GM12892 (cell line): ENCODE results near the gene SMYD4.

Experiments
- DNase-seq: peaks from one replicate; pipeline ENCODE4 v3.0.0; 2011; ENCODE audit not compliant: insufficient read length
- FAIRE-seq: peaks from 2 replicates; lab custom pipeline; 2011; peaks lifted over from hg19 to GRCh38; lab: Jason Lieb, UNC
- POLR2A ChIP-seq: IDR thresholded peaks from 2 replicates; pipeline ENCODE4 v1.6.1; 2011; ENCODE audit warnings: low read depth, low read length, control low read depth
- POLR2AphosphoS5 ChIP-seq: IDR thresholded peaks from 2 replicates; pipeline ENCODE4 v1.6.1; 2011; ENCODE audit warnings: low read depth, low read length, control low read depth
- TAF1 ChIP-seq: IDR thresholded peaks from 2 replicates; pipeline ENCODE4 v1.6.1; 2011; ENCODE audit warnings: low read depth, mild to moderate bottlenecking, control low read depth, low read length, borderline replicate concordance

Gene SMYD4

DNA sequence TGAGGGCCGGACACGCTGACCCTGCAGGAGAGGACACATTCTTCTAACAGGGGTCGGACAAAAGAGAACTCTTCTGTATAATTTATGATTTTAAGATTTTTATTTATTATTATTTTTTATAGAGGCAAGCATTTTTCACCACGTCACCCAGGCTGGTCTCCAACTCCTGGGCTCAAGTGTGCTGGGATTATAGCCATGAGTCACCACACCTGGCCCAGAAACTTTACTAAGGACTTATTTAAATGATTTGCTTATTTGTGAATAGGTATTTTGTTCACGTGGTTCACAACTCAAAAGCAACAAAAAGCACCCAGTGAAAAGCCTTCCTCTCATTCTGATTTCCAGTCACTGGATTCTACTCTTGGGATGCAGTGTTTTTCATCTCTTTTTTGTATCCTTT is 70.2 kb downstream of the SMYD4 start:
- no peak for DNase-seq
- TF ChIP-seq POLR2A: no peak
- TF ChIP-seq TAF1: no peak
- TF ChIP-seq POLR2AphosphoS5: no peak
- FAIRE-seq: no peak

DNA sequence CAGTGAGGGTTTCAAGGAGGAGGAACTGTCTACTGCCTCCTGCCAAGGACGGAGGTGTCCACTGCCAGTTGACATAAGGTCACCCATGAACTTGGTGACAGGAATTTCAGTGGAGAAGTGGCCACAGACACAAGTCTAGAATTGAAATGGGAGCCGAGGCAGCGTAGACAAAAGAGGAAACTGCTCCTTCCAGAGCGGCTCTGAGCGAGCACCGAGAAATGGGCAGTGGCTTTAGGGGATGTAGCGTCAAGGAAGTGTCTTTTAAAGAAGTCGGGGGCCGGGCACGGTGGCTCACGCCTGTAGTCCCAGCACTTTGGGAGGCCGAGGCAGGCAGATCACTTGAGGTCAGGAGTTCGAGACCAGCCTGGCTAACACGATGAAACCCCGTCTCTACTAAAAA is 70.9 kb downstream of the SMYD4 start:
- DNase-seq: no peak
- TF ChIP-seq TAF1 (no peak), POLR2AphosphoS5 (no peak), POLR2A (no peak)
- no peak for FAIRE-seq

DNA sequence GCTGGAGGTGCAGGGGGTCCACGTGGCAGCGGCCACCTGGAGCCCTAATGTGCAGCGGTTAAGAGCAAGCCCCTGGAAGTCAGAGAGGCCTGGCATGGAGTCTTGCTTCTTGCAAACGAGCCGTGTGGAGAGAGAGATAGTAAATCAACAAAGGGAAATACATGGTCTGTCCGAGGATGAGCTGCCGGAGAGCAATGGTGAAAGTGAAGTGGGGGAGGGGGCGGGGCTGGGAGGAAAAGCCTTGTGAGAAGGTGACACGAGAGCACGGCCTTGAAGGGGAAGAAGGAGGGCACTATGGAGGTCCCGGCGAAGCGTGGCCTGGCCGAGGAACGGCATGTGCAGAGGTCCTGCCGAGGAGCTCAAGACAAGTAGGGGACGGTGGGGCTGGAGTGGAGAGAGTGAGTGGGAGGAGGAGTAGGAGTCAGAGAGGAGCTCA is 73.9 kb downstream of the SMYD4 start:
- DNase-seq: no peak
- no peak for FAIRE-seq
- TF ChIP-seq POLR2A: no peak
- no peak for TF ChIP-seq POLR2AphosphoS5
- no peak for TF ChIP-seq TAF1

DNA sequence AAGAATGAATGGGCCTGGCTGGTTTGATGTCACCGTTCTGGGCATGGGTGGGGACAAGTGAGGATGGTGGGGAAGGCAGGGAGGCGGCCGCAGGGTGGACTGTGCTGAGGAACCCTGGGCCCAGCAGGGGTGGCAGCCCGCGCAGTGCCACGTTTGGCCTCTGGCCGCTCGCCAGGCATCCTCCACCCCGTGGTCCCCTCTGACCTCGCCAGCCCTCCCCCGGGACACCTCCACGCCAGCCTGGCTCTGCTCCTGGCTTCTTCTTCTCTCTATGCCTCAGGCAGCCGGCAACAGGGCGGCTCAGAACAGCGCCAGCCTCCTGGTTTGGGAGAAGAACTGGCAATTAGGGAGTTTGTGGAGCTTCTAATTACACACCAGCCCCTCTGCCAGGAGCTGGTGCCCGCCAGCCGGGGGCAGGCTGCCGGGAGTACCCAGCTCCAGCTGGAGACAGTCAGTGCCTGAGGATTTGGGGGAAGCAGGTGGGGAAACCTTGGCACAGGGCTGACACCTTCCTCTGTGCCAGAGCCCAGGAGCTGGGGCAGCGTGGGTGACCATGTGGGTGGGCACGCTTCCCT is 74.4 kb downstream of the SMYD4 start:
- DNase-seq (no peak), FAIRE-seq (no peak)
- TF ChIP-seq POLR2A (no peak), TAF1 (no peak), POLR2AphosphoS5 (no peak)

DNA sequence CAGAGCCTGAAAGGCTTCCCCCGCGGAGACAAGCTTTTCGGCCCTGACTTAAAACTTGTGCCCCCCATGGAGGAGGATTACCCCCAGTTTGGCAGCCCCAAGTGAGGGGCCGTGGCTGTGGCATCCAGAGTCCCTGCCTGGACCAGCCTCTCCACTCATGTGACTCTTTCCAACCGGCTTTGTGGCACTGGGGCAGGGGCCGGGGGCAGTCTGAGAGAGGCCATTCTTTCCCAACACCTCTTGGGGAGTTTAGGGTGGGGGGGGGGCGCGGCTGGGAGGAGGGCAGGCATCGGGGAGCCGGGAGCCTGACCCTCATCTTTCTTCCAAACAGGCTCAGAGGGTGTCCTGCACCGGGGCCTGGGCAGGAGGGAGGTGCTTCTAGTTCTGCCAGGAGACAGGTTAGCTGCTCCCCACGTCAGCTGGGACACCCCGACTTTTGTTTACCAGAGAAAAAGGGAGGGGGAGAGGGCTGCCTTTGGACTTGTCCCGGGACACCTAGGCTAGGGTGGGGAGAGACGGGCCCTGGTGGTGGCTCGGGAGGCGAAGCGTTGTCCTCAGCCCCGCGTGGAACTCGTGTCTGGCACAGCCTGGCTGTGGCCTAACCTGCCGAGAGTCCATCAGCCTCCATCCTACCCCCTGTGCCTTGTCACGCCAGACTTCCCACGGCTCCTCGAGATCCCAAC is 75.1 kb downstream of the SMYD4 start:
- DNase-seq (no peak), FAIRE-seq (no peak)
- TF ChIP-seq TAF1 (no peak), POLR2A (no peak), POLR2AphosphoS5 (no peak)

DNA sequence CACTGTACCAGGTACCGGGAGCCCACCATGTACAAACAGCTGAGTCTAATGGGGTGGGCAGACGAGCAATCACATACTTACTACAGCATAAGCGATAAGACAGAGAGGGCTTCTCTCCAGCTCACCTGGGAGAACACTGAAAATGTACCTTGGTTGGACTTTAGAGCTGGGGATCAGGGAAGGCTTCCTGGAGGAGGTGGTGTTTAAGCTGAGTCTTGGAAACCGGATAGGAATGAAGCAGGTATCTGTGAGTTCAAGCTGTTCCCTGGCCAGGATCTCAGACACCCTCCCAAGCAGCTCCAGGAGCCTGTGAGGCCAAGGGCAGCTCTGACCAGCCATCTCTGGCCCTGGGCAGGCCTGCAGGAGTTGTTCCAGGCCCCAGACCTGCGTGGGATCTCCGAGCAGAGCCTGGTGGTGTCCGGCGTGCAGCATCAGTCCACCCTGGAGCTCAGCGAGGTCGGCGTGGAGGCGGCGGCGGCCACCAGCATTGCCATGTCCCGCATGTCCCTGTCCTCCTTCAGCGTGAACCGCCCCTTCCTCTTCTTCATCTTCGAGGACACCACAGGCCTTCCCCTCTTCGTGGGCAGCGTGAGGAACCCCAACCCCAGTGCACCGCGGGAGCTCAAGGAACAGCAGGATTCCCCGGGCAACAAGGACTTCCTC is 75.8 kb downstream of the SMYD4 start:
- DNase-seq (no peak), FAIRE-seq (no peak)
- TF ChIP-seq POLR2A: no peak
- no peak for TF ChIP-seq POLR2AphosphoS5
- no peak for TF ChIP-seq TAF1

DNA sequence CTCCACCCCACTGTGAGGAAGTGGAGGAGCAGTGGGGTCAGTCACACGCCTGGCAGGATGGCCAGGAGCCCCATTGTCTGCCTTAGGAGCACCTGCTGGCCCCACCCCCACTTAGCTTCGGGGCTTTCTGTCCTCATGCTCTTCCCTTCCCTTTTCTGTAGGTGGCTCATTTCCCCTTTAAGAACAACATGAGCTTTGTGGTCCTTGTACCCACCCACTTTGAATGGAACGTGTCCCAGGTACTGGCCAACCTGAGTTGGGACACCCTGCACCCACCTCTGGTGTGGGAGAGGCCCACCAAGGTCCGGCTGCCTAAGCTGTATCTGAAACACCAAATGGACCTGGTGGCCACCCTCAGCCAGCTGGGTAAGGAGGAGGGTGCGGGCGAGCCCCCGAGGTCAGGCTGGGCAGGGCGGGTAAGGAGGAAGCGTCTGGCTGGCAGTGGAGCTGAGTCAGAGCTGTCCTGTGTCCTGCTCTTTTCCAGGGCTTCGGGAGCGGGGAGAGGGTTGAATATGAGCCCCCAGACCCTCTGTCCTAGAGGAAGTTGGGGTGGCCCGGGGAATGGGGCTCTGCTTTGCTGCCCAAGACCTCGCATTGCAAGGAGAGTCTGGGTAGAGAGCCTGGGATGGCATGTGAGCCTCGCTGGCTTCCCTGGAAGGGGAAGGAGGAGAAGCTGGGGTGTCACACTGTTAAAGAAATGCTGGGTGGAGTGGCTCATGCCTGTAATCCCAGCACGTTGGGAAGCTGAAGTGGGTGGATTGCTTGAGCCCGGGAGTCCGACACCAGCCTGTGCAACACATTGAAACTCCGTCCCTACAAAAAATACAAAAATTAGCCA is 77.1 kb downstream of the SMYD4 start:
- DNase-seq: no peak
- TF ChIP-seq POLR2AphosphoS5: no peak
- TF ChIP-seq POLR2A: no peak
- no peak for TF ChIP-seq TAF1

DNA sequence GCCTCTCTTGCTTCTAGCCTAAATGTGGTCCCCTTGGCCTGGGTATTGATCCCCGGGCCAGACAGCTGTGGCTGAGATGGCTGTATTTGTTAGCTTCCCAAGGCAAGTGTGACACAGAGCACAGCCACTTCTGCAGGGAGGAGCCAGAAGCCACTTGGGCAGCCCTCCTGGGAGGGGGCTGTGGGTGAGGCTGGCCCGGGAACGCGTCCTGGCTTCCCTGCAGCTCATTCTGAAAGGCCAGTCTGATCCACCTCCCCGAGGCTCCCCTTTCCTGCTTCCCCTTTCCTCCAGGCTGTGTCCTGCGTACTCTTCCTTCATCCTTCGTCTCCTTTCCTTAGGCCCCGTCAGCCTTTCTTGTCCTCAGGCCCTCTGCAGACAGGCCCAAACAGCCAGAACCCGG is 79.1 kb downstream of the SMYD4 start:
- TF ChIP-seq POLR2A (no peak), POLR2AphosphoS5 (no peak), TAF1 (no peak)
- DNase-seq (no peak), FAIRE-seq (no peak)

More for the DNA sequence above, 77.1 kb downstream of the SMYD4 start:
- no peak for FAIRE-seq

DNA sequence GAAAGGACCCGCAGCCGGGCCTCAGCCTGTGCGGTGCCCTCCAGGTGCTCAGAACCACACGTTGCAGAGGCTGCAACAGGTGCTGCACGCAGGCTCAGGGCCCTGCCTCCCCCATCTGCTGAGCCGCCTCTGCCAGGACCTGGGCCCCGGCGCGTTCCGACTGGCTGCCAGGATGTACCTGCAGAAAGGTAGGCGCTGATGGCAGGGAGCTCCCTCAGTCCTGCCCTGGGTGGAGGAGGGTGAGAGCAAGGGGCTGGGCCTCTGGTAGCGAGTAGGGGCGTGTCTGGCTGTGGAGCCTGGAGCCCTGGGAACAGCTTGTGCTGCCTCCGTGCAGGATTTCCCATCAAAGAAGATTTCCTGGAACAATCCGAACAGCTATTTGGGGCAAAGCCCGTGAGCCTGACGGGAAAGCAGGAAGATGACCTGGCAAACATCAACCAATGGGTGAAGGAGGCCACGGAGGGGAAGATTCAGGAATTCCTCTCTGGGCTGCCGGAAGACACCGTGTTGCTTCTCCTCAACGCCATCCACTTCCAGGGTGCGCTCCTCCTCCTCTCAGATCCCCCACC is 82.6 kb downstream of the SMYD4 start:
- TF ChIP-seq POLR2A (no peak), TAF1 (no peak), POLR2AphosphoS5 (no peak)
- no peak for DNase-seq
- FAIRE-seq: no peak

DNA sequence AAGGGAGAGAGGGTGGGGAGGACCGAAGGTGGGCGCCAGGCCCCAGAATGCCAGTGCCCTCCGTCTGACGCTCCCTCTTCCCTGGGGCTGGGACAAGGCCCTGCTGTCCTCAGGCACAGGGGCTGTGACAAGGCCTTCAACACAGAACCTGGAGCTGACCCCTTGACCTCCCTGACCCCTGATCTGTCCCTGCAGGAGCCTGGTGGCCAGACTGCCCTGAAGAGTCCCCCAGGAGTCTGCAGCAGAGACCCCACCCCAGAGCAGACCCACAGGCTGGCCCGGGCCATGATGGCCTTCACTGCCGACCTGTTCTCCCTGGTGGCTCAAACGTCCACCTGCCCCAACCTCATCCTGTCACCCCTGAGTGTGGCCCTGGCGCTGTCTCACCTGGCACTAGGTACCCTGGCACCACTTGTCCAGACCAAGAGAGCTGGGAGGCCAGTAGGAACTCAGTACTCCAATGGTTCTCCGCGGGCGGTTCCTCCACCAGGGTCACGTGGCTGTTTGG is 84.1 kb downstream of the SMYD4 start:
- FAIRE-seq (no peak), DNase-seq (no peak)
- TF ChIP-seq TAF1 (no peak), POLR2A (no peak), POLR2AphosphoS5 (no peak)
